Activated CD8-positive, alpha-beta memory T cell treated with anti-CD3 and anti-CD28 coated beads, Interleukin-2, amount 50 U/mL, for 48 hours (primary cell): ENCODE results near the gene FBXO42.
A peak's percentile ranks its signal among the peaks of the same experiment; 100 is the strongest.
"Not testable (repeated sequence)": the region's sequence is repeated elsewhere in the genome, so short reads cannot be mapped to it uniquely, and the experiment has no call there.

Source experiments
- DNase-seq: peaks from one replicate; pipeline ENCODE4 v3.0.0-alpha.2; 2020

The FBXO42 gene

GRCh38 chr1:16258591-16259135 lies 93.6 kb downstream of the FBXO42 start:
- DNase-seq: no peak

- no peak for DNase-seq
Measured at GRCh38 chr1:16257968-16258367, 94.3 kb downstream of the FBXO42 start.

- DNase-seq: not testable (repeated sequence)
Measured at GRCh38 chr1:16257556-16257955, 94.7 kb downstream of the FBXO42 start.

- no peak for DNase-seq
Measured at GRCh38 chr1:16256478-16256877, 95.8 kb downstream of the FBXO42 start.

- DNase-seq: peak; percentile 34
Measured at GRCh38 chr1:16254263-16254928, 97.9 kb downstream of the FBXO42 start.

- DNase-seq: peak; percentile 33
Measured at GRCh38 chr1:16253332-16253922, 98.9 kb downstream of the FBXO42 start.

- DNase-seq: no peak
Measured at GRCh38 chr1:16252912-16253311, 99.4 kb downstream of the FBXO42 start.

- peak; percentile 20 for DNase-seq
Measured at GRCh38 chr1:16251381-16251780, 100.9 kb downstream of the FBXO42 start.

GRCh38 chr1:16250524-16251251 lies 101.6 kb downstream of the FBXO42 start:
- peak; percentile 42 for DNase-seq

GRCh38 chr1:16249596-16250241 lies 102.6 kb downstream of the FBXO42 start:
- DNase-seq: peak; percentile 30

- peak; percentile 40 for DNase-seq
Measured at GRCh38 chr1:16248603-16249516, 103.4 kb downstream of the FBXO42 start.

- DNase-seq: peak; percentile 28
Measured at GRCh38 chr1:16248007-16248436, 104.3 kb downstream of the FBXO42 start.

GRCh38 chr1:16247441-16247840 lies 104.8 kb downstream of the FBXO42 start:
- DNase-seq: no peak

GRCh38 chr1:16246961-16247360 lies 105.3 kb downstream of the FBXO42 start:
- DNase-seq: peak; percentile 37

GRCh38 chr1:16246239-16246638 lies 106.0 kb downstream of the FBXO42 start:
- not testable (repeated sequence) for DNase-seq

GRCh38 chr1:16245476-16246196 lies 106.6 kb downstream of the FBXO42 start:
- peak; percentile 30 for DNase-seq

- DNase-seq: no peak
Measured at GRCh38 chr1:16244650-16245285, 107.5 kb downstream of the FBXO42 start.

GRCh38 chr1:16243936-16244649 lies 108.2 kb downstream of the FBXO42 start:
- peak; percentile 82 for DNase-seq

- no peak for DNase-seq
Measured at GRCh38 chr1:16243215-16243610, 109.1 kb downstream of the FBXO42 start.

- peak; percentile 47 for DNase-seq
Measured at GRCh38 chr1:16242556-16243214, 109.6 kb downstream of the FBXO42 start.
